Glutamatergic neuron (in vitro differentiated cells): Measurements from ENCODE around the gene LHFPL6. TPM values are rescaled to one million over a fixed set of nuclear protein-coding genes. Genes with fewer than 3 reads are reported as not detected.

Experiments used
- DNase-seq: peaks from one replicate; pipeline ENCODE4 v3.0.0; 2022
- H3K27ac Mint-ChIP-seq: one replicate; pipeline ENCODE4 v1.8.0; 2020; ENCODE audit warnings: mild to moderate bottlenecking, mixed read lengths, inconsistent platforms; ENCODE audit not compliant: unreplicated experiment
- H3K27me3 Mint-ChIP-seq: one replicate; pipeline ENCODE4 v1.8.0; 2020; ENCODE audit warnings: mild to moderate bottlenecking, moderate library complexity, mixed read lengths, inconsistent platforms; ENCODE audit not compliant: unreplicated experiment
- H3K36me3 Mint-ChIP-seq: one replicate; pipeline ENCODE4 v1.8.0; 2020; ENCODE audit warnings: mild to moderate bottlenecking, mixed read lengths, inconsistent platforms; ENCODE audit not compliant: unreplicated experiment
- H3K4me1 Mint-ChIP-seq: one replicate; pipeline ENCODE4 v1.8.0; 2020; ENCODE audit warnings: mild to moderate bottlenecking, low read depth, mixed read lengths, inconsistent platforms; ENCODE audit not compliant: unreplicated experiment
- H3K4me3 Mint-ChIP-seq: one replicate; pipeline ENCODE4 v1.8.0; 2020; ENCODE audit warnings: mild to moderate bottlenecking, mixed read lengths, inconsistent platforms; ENCODE audit not compliant: unreplicated experiment
- H3K9me3 Mint-ChIP-seq: one replicate; pipeline ENCODE4 v1.8.0; 2020; ENCODE audit warnings: mild to moderate bottlenecking, moderate library complexity, mixed read lengths, inconsistent platforms; ENCODE audit not compliant: unreplicated experiment
- total RNA-seq: library from RNA; stranded (reverse); fragmentation: NEBNext Ultra II Directional; extraction: Animal tissue kit (Norgen Biotek cat#: 25700); gene quantifications from one replicate; pipeline ENCODE4 v1.2.1, GENCODE V29; 2021; ENCODE audit not compliant: unreplicated experiment
- TF ChIP-seq, protein P1 (sequence below): fragments of 200-600 bp; sonication (generic); IDR thresholded peaks from one replicate; pipeline ENCODE4 v1.5.0; 2021; ENCODE audit not compliant: partially characterized antibody, unreplicated experiment

The LHFPL6 gene
- total RNA-seq, 1 donor from 2014 or later = 1.7 TPM

DNA sequence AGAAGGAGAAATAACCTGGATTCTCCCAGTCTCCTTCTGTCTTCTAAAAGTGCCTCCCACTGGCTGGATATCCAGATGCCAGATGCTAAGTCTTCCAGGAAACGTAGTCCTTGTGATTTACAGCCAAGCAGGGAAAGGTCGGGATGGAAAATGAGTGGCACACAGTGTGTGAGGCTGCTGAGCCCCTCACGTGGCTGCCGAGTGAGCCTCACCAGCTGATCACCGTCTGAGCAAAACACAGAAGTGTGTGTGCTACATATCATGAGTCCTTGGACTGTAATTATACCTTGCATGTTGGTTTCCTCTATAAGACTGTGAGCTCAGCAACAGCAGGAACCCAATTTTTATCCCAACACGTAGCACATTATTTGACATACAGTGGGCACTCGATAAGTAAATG is 15.1 kb downstream of the LHFPL6 start:
- H3K9me3 Mint-ChIP-seq = no peaks in the 10 kb centered on the region
- H3K27me3 Mint-ChIP-seq = no peaks in the 10 kb centered on the region
- no peaks in the 10 kb centered on the region for H3K4me1 Mint-ChIP-seq
- no peak for DNase-seq
- no peak overlapping the region for H3K4me3 Mint-ChIP-seq
- TF ChIP-seq, protein P1, sequence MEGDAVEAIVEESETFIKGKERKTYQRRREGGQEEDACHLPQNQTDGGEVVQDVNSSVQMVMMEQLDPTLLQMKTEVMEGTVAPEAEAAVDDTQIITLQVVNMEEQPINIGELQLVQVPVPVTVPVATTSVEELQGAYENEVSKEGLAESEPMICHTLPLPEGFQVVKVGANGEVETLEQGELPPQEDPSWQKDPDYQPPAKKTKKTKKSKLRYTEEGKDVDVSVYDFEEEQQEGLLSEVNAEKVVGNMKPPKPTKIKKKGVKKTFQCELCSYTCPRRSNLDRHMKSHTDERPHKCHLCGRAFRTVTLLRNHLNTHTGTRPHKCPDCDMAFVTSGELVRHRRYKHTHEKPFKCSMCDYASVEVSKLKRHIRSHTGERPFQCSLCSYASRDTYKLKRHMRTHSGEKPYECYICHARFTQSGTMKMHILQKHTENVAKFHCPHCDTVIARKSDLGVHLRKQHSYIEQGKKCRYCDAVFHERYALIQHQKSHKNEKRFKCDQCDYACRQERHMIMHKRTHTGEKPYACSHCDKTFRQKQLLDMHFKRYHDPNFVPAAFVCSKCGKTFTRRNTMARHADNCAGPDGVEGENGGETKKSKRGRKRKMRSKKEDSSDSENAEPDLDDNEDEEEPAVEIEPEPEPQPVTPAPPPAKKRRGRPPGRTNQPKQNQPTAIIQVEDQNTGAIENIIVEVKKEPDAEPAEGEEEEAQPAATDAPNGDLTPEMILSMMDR = no peak
- H3K27ac Mint-ChIP-seq = no peak overlapping the region
- no peaks in the 10 kb centered on the region for H3K36me3 Mint-ChIP-seq

DNA sequence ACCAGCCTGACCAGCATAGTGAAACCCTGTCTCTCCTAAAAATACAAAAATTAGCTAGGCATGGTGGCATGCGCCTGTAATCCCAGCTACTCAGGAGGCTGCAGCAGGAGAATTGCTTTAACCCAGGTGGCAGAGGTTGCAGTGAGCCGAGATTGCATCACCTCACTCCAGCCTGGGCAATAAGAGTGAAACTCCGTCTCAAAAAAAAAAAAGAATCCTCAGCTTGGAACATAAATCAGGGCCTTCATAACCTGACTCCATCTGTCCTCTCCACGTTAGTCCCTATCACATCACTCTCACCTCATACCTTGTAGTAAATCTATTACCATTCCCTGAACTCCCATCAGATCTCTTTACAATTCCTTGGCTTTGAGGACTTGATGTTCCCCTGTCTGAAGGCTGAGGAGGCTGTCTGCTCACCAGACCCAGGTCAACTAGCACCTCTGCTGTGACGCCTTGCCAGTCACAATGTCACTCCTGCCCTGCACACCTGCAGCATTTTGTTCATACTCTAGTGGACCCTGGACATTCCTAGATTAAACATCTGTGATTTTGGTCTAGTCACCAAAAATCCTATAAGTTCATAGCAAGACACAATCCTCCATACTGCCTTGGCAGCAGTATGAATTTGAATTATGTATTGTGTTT is 15.9 kb downstream of the LHFPL6 start:
- no peak for DNase-seq
- no peaks in the 10 kb centered on the region for H3K9me3 Mint-ChIP-seq

DNA sequence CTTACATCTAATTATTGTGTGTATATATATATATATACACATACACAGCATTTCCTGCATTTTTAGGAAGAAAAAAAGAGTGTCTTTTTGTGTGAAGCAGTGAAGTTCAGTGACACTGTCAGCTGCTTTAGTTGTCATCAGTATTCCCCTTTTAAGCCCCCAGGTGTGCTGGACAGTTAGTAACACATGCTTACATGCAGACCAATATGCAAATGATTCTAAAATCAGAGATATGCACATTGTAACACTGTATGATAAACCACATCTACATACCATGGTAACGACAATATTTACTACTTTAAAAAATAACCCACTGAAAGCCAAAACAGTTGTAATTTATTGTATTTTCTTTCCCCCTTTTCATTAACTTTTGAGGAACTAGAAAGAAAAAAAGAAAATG is 16.8 kb downstream of the LHFPL6 start:
- DNase-seq = no peak
- TF ChIP-seq, protein P1 = no peak
- peaks cover 1% of the 10 kb centered on the region for H3K27me3 Mint-ChIP-seq
- H3K9me3 Mint-ChIP-seq = no peaks in the 10 kb centered on the region
- H3K4me3 Mint-ChIP-seq = no peak overlapping the region
- H3K27ac Mint-ChIP-seq = no peak overlapping the region
- no peaks in the 10 kb centered on the region for H3K4me1 Mint-ChIP-seq
- H3K36me3 Mint-ChIP-seq = no peaks in the 10 kb centered on the region

More for the DNA sequence above, 15.9 kb downstream of the LHFPL6 start:
- Mint-ChIP-seq H3K4me3 (no peak overlapping the region), H3K27ac (no peak overlapping the region), H3K36me3 (no peaks in the 10 kb centered on the region), H3K27me3 (peaks cover 1% of the 10 kb centered on the region), H3K4me1 (no peaks in the 10 kb centered on the region)
- TF ChIP-seq, protein P1 = no peak

DNA sequence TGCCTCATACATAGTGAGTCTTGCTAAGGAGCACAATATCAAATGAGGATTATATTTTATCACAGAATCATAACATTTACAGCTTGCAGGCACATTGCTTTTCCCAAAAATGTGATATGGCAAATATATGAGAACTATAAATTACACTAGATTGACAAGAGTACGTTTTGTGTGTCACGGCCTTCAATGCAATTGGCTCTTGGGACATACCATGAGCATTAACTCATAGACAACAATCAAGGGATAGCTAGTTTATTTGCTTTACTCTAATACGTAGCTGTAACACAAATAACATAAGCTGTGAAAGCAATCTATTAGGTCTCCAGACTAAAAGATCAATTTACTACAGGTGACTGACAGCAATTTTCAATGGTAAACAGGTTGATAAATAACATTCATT is 17.8 kb downstream of the LHFPL6 start:
- no peaks in the 10 kb centered on the region for H3K9me3 Mint-ChIP-seq
- no peak overlapping the region for H3K27ac Mint-ChIP-seq
- H3K36me3 Mint-ChIP-seq = no peaks in the 10 kb centered on the region
- H3K4me1 Mint-ChIP-seq = no peaks in the 10 kb centered on the region
- peaks cover 1% of the 10 kb centered on the region for H3K27me3 Mint-ChIP-seq
- TF ChIP-seq, protein P1 = no peak
- no peak for DNase-seq
- no peak overlapping the region for H3K4me3 Mint-ChIP-seq

DNA sequence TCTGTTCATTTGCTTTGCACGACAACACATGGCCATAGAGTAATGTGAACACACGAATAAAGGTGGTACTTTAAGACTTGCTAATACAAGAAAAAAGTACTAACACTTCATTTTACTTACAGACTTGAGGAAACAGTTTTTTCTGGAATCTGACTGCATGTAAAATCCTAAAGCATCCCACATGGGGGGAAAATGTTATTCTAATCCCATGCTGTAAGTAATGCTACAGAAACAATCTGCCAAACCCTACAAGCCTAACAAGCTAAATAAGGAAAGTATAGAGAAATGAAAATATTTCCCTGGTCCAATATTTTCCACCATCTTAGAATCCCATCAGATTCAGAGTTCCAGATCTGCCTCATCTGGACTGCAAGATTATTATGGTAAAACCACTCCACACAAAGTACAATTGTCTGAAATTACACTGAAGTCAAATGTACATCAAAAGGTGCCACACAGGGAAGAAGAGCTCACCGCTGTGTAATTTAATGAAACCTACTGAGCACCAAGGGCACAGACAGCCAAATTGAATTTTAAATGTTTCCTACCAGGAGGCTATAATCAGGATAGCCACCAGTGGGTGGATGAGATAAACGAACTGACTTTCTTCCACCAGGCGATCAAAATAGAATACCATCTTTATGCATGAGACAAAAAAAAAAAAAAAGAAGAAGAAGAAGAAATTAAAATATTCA is 22.0 kb downstream of the LHFPL6 start:
- Mint-ChIP-seq H3K36me3 (no peaks in the 10 kb centered on the region), H3K27me3 (peaks cover 1% of the 10 kb centered on the region), H3K4me3 (no peak overlapping the region), H3K4me1 (peaks cover 2% of the 10 kb centered on the region), H3K9me3 (no peaks in the 10 kb centered on the region), H3K27ac (no peak overlapping the region)
- TF ChIP-seq, protein P1 = no peak
- no peak for DNase-seq
